ENCODE measurements around the gene DNAH8.

GRCh38 chr6:39063526-39063925 lies 348.4 kb downstream of the DNAH8 start:
- TF ChIP-seq, protein P1, sequence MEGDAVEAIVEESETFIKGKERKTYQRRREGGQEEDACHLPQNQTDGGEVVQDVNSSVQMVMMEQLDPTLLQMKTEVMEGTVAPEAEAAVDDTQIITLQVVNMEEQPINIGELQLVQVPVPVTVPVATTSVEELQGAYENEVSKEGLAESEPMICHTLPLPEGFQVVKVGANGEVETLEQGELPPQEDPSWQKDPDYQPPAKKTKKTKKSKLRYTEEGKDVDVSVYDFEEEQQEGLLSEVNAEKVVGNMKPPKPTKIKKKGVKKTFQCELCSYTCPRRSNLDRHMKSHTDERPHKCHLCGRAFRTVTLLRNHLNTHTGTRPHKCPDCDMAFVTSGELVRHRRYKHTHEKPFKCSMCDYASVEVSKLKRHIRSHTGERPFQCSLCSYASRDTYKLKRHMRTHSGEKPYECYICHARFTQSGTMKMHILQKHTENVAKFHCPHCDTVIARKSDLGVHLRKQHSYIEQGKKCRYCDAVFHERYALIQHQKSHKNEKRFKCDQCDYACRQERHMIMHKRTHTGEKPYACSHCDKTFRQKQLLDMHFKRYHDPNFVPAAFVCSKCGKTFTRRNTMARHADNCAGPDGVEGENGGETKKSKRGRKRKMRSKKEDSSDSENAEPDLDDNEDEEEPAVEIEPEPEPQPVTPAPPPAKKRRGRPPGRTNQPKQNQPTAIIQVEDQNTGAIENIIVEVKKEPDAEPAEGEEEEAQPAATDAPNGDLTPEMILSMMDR (IDR thresholded peaks at IDR 0.05; ENCODE audit: insufficient read depth, low read length, poor library complexity, severe bottlenecking), result no peak
- no peak for TF ChIP-seq EZH2phosphoT487 (conservative IDR thresholded peaks at IDR 0.05; ENCODE audit: low read length)

Measured in SU-DHL-6 (cell line).